Neural cell (in vitro differentiated cells): ENCODE measurements around the gene CDCA3. TPM values are rescaled to one million over a fixed set of nuclear protein-coding genes. Genes with fewer than 3 reads are reported as not detected.

ENCODE experiments used
- H2AFZ ChIP-seq: fragments of 200-600, 300-800 bp; sonication (generic), shearing (Covaris generic); 2 replicates; pipeline ENCODE4 v1.6.0; 2014; ENCODE audit warnings: low read depth, mild to moderate bottlenecking, antibody characterized with exemption, low read length, moderate library complexity
- H3F3A ChIP-seq: fragments of 200-600 bp; shearing (Covaris generic); 2 replicates; pipeline ENCODE4 v1.6.1; 2016; ENCODE audit warnings: mild to moderate bottlenecking, moderate library complexity, mixed read lengths, antibody characterized with exemption, low read length; ENCODE audit not compliant: insufficient read depth, poor library complexity, severe bottlenecking
- H3K27ac ChIP-seq: fragments of 200-600, 300-800 bp; sonication (generic), shearing (Covaris generic); 2 replicates; pipeline ENCODE4 v1.5.1; 2014; ENCODE audit warnings: mild to moderate bottlenecking, low read length, moderate library complexity
- H3K27me3 ChIP-seq: fragments of 300-800, 200-600 bp; sonication (generic), shearing (Covaris generic); 2 replicates; pipeline ENCODE4 v1.6.0; 2014; ENCODE audit warnings: mild to moderate bottlenecking, low read depth, low read length, moderate library complexity; ENCODE audit not compliant: insufficient read depth
- H3K36me3 ChIP-seq: fragments of 300-800, 200-600 bp; sonication (generic), shearing (Covaris generic); 2 replicates; pipeline ENCODE4 v1.5.1; 2014; ENCODE audit warnings: mild to moderate bottlenecking, antibody characterized with exemption, low read length, moderate library complexity; ENCODE audit not compliant: insufficient read depth
- H3K4me2 ChIP-seq: fragments of 300-800, 200-600 bp; sonication (generic), shearing (Covaris generic); 2 replicates; pipeline ENCODE4 v1.6.0; 2014; ENCODE audit warnings: mild to moderate bottlenecking, low read length
- H3K4me3 ChIP-seq: fragments of 300-800, 200-600 bp; sonication (generic), shearing (Covaris generic); 2 replicates; pipeline ENCODE4 v1.5.1; 2014; ENCODE audit warnings: mild to moderate bottlenecking, low read length, moderate library complexity
- H3K79me2 ChIP-seq: fragments of 200-600 bp; shearing (Covaris generic); replicated peaks from 2 replicates; pipeline ENCODE4 v1.6.0; 2014; ENCODE audit warnings: mild to moderate bottlenecking, low read length, moderate library complexity; ENCODE audit not compliant: insufficient read depth
- H3K9ac ChIP-seq: fragments of 300-800, 200-600 bp; sonication (generic), shearing (Covaris generic); 2 replicates; pipeline ENCODE4 v1.6.1; 2016; ENCODE audit warnings: mild to moderate bottlenecking, low read length, mixed read lengths
- H3K9me2 ChIP-seq: fragments of 200-600 bp; shearing (Covaris generic); 2 replicates; pipeline ENCODE4 v1.6.1; 2016; ENCODE audit warnings: mild to moderate bottlenecking, low read length, mixed read lengths; ENCODE audit not compliant: insufficient read depth
- H3K9me3 ChIP-seq: fragments of 200-600, 300-800 bp; sonication (generic), shearing (Covaris generic); 2 replicates; pipeline ENCODE4 v1.6.1; 2016; ENCODE audit warnings: mild to moderate bottlenecking, mixed run types, low read length, moderate library complexity, mixed read lengths
- H4K20me1 ChIP-seq: fragments of 200-600 bp; shearing (Covaris generic); 2 replicates; pipeline ENCODE4 v1.6.1; 2016; ENCODE audit warnings: mild to moderate bottlenecking, mixed run types; ENCODE audit not compliant: insufficient read depth
- EP300 ChIP-seq: fragments of 450-650 bp; conservative IDR thresholded peaks from 2 replicates; pipeline ENCODE4 v1.6.1; 2014; ENCODE audit warnings: antibody characterized with exemption, mild to moderate bottlenecking, moderate library complexity; ENCODE audit not compliant: poor library complexity, severe bottlenecking
- EZH2 ChIP-seq: fragments of 200-600, 300-800 bp; shearing (Covaris generic), sonication (generic); IDR thresholded peaks from 2 replicates; pipeline ENCODE4 v1.6.1; 2014; ENCODE audit warnings: antibody characterized with exemption, low read length, borderline replicate concordance, mild to moderate bottlenecking; ENCODE audit not compliant: insufficient read depth, poor library complexity, severe bottlenecking
- MXI1 ChIP-seq: fragments of 450-650 bp; conservative IDR thresholded peaks from 2 replicates; pipeline ENCODE4 v1.6.1; 2014; ENCODE audit warnings: antibody characterized with exemption, mild to moderate bottlenecking; ENCODE audit not compliant: poor library complexity, severe bottlenecking
- POLR2AphosphoS5 ChIP-seq: IDR thresholded peaks from 2 replicates; pipeline ENCODE4 v1.6.1; 2012
- RAD21 ChIP-seq: fragments of 450-650 bp; conservative IDR thresholded peaks from 2 replicates; pipeline ENCODE4 v1.6.1; 2014; ENCODE audit warnings: antibody characterized with exemption, mild to moderate bottlenecking, moderate library complexity
- SMC3 ChIP-seq: fragments of 450-650 bp; conservative IDR thresholded peaks from 2 replicates; pipeline ENCODE4 v1.6.1; 2014; ENCODE audit warnings: antibody characterized with exemption, mild to moderate bottlenecking, moderate library complexity; ENCODE audit not compliant: poor library complexity
- TAF1 ChIP-seq: IDR thresholded peaks from 2 replicates; pipeline ENCODE4 v1.6.1; 2012; ENCODE audit warnings: low read depth
- polyA plus RNA-seq: library from polyadenylated mRNA; depleted of rRNA; stranded (reverse); fragments of >200 nt; gene quantifications from 2 replicates; pipeline ENCODE4 v1.2.3, GENCODE V29; 2014
- TF ChIP-seq, protein P1 (sequence below): fragments of 450-650 bp; IDR thresholded peaks from 2 replicates; pipeline ENCODE4 v1.5.1; 2014; ENCODE audit warnings: antibody characterized with exemption, mild to moderate bottlenecking, moderate library complexity; ENCODE audit not compliant: poor library complexity, severe bottlenecking
- TF ChIP-seq, protein P2 (sequence below): IDR thresholded peaks from 2 replicates; pipeline ENCODE4 v1.6.1; 2012; ENCODE audit warnings: borderline replicate concordance

Gene CDCA3
- polyA plus RNA-seq, 1 donor from 2014 or later = 7.3 TPM

DNA sequence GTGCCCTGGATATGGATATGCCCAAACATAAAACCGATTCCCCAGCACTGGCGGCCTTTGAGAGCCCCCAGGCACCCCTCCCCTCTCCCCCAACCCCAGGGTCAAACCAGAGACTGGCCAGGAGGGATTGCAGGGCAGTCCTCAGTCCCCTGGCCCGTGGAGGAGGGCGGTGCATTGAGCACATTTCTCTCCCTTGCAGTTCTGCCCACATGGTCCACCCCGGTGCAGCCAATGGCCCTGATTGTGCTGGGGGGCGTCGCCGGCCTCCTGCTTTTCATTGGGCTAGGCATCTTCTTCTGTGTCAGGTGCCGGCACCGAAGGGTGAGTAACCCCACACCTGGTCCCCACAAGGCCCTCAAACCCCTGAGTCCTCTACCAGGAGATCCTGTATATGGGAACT, 32.9 kb downstream of the CDCA3 start:
- Histone ChIP-seq H2AFZ (no peak overlapping the region), H3K9ac (no peak overlapping the region), H3K27me3 (no peaks in the 10 kb centered on the region), H3K9me2 (no peaks in the 10 kb centered on the region), H3K27ac (no peak overlapping the region), H3F3A (no peaks in the 10 kb centered on the region), H3K4me2 (no peak overlapping the region), H3K4me3 (no peak overlapping the region), H3K9me3 (no peaks in the 10 kb centered on the region), H4K20me1 (no peaks in the 10 kb centered on the region), H3K36me3 (no peaks in the 10 kb centered on the region), H3K79me2 (peaks cover 25% of the 10 kb centered on the region)
- TF ChIP-seq POLR2AphosphoS5 = no peak
- no peak for TF ChIP-seq MXI1
- no peak for TF ChIP-seq SMC3
- TF ChIP-seq EP300 = no peak
- TF ChIP-seq, protein P1, sequence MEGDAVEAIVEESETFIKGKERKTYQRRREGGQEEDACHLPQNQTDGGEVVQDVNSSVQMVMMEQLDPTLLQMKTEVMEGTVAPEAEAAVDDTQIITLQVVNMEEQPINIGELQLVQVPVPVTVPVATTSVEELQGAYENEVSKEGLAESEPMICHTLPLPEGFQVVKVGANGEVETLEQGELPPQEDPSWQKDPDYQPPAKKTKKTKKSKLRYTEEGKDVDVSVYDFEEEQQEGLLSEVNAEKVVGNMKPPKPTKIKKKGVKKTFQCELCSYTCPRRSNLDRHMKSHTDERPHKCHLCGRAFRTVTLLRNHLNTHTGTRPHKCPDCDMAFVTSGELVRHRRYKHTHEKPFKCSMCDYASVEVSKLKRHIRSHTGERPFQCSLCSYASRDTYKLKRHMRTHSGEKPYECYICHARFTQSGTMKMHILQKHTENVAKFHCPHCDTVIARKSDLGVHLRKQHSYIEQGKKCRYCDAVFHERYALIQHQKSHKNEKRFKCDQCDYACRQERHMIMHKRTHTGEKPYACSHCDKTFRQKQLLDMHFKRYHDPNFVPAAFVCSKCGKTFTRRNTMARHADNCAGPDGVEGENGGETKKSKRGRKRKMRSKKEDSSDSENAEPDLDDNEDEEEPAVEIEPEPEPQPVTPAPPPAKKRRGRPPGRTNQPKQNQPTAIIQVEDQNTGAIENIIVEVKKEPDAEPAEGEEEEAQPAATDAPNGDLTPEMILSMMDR = no peak
- TF ChIP-seq, protein P2, sequence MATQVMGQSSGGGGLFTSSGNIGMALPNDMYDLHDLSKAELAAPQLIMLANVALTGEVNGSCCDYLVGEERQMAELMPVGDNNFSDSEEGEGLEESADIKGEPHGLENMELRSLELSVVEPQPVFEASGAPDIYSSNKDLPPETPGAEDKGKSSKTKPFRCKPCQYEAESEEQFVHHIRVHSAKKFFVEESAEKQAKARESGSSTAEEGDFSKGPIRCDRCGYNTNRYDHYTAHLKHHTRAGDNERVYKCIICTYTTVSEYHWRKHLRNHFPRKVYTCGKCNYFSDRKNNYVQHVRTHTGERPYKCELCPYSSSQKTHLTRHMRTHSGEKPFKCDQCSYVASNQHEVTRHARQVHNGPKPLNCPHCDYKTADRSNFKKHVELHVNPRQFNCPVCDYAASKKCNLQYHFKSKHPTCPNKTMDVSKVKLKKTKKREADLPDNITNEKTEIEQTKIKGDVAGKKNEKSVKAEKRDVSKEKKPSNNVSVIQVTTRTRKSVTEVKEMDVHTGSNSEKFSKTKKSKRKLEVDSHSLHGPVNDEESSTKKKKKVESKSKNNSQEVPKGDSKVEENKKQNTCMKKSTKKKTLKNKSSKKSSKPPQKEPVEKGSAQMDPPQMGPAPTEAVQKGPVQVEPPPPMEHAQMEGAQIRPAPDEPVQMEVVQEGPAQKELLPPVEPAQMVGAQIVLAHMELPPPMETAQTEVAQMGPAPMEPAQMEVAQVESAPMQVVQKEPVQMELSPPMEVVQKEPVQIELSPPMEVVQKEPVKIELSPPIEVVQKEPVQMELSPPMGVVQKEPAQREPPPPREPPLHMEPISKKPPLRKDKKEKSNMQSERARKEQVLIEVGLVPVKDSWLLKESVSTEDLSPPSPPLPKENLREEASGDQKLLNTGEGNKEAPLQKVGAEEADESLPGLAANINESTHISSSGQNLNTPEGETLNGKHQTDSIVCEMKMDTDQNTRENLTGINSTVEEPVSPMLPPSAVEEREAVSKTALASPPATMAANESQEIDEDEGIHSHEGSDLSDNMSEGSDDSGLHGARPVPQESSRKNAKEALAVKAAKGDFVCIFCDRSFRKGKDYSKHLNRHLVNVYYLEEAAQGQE = no peak
- TF ChIP-seq TAF1 = no peak
- no peak for TF ChIP-seq RAD21
- no peak for TF ChIP-seq EZH2

DNA sequence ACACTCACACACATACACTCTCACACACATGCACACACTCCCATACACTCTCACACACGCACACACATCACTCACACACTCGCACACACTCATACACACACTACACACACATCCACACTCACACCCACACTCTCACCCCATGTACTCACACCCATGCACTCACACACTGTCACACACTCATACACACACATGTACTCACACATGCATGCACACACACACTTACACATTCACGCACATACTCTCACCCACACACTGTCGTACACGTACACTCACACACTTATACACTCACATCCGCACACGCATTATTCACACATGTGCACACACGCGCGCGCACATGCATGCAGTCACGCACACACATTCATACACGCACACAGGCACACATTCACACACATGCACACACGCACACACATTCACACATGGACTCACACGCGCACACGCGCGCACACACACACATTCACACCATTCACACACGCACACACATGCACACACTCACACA, 33.4 kb downstream of the CDCA3 start:
- no peak overlapping the region for H3K9ac ChIP-seq
- no peaks in the 10 kb centered on the region for H3K9me2 ChIP-seq
- H3K27me3 ChIP-seq = no peaks in the 10 kb centered on the region
- H3K4me3 ChIP-seq = no peak overlapping the region
- H3K27ac ChIP-seq = no peak overlapping the region
- peaks cover 21% of the 10 kb centered on the region for H3K79me2 ChIP-seq
- H3K36me3 ChIP-seq = no peaks in the 10 kb centered on the region
- H2AFZ ChIP-seq = no peak overlapping the region
- TF ChIP-seq SMC3 (no peak), MXI1 (no peak)
- H3F3A ChIP-seq = no peaks in the 10 kb centered on the region
- no peaks in the 10 kb centered on the region for H3K9me3 ChIP-seq
- H3K4me2 ChIP-seq = no peak overlapping the region
- H4K20me1 ChIP-seq = no peaks in the 10 kb centered on the region

DNA sequence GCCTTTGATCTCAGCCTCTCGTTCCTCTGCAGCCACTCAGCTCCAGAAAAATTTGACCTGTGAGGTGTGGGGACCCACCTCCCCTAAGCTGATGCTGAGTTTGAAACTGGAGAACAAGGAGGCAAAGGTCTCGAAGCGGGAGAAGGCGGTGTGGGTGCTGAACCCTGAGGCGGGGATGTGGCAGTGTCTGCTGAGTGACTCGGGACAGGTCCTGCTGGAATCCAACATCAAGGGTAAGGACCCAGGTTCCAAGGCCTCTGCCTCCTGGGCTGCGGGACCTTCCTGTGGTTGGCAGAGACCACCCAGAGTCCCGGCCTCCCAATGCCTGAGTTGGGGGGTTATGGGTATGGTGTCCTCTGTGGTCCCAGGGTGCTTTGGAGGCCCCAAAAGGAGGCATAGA, 34.0 kb downstream of the CDCA3 start:
- Histone ChIP-seq H3K9me2 (no peaks in the 10 kb centered on the region), H3K9ac (no peak overlapping the region), H3K4me2 (no peak overlapping the region), H3K79me2 (peaks cover 15% of the 10 kb centered on the region), H3K27ac (no peak overlapping the region), H3K36me3 (no peaks in the 10 kb centered on the region), H2AFZ (no peak overlapping the region), H4K20me1 (no peaks in the 10 kb centered on the region), H3K27me3 (no peaks in the 10 kb centered on the region), H3K9me3 (no peaks in the 10 kb centered on the region), H3F3A (no peaks in the 10 kb centered on the region), H3K4me3 (no peak overlapping the region)
- TF ChIP-seq RAD21 = no peak
- TF ChIP-seq, protein P1 = no peak
